Measurements from ENCODE around the gene LRFN4. TPM values are rescaled to one million over a fixed set of nuclear protein-coding genes. Genes with fewer than 3 reads are reported as not detected.

LRFN4 gene
- total and polyA plus RNA-seq, 10 of the 15 experiments (the other 5 are each of a cell fraction or from before 2014, with no cell fraction given), result 0.03 to 43.8 (median 4.9) TPM

DNA sequence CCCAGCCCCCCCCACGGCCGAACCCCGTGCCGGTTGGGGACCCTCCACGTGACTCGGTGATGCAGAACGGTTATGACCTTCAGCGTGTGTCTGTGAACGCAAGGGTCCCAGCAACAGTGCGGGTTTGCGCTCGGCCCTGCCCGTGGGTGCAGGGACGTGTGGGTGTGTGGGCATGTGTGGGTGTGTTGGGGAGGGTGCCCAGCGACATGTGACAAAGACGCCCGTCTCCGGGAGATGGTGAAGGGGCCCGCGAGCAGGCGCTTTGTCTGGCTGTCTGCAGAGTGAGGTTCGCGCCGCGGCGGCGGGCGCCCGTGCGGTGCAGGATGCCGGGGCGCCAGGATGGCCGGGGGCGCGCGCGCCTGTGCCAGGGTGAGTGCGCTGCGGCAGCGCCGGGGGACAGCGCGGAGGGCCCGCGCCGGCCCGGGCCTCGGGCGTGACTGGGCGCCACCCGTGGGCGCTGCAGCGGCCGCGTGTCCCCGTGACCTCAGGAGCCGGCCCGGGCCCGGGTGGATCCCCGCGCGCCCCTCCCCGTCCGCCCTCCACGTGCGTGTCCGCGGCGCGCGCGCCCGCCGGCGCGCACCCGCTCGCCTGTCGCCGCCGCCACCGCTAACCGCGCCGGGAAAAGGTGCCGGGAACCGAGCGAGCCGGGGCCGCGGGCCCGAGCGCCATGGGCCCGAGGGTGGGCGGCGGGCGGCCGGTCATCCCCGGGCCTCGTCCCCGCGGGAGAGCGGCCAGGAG, at the start of gene LRFN4 (continued):
- TF ChIP-seq, protein P1, sequence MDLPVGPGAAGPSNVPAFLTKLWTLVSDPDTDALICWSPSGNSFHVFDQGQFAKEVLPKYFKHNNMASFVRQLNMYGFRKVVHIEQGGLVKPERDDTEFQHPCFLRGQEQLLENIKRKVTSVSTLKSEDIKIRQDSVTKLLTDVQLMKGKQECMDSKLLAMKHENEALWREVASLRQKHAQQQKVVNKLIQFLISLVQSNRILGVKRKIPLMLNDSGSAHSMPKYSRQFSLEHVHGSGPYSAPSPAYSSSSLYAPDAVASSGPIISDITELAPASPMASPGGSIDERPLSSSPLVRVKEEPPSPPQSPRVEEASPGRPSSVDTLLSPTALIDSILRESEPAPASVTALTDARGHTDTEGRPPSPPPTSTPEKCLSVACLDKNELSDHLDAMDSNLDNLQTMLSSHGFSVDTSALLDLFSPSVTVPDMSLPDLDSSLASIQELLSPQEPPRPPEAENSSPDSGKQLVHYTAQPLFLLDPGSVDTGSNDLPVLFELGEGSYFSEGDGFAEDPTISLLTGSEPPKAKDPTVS (IDR thresholded peaks at IDR 0.05; ENCODE audit: low read depth, low read length), result no peak
- TF ChIP-seq ZZZ3 (IDR thresholded peaks at IDR 0.05; ENCODE audit: control insufficient read depth, insufficient read length, low read depth) (no peak), RCOR1 (conservative IDR thresholded peaks at IDR 0.05; ENCODE audit: low read depth, low read length) (no peak), BRCA1 (IDR thresholded peaks at IDR 0.05; ENCODE audit: low read depth, low read length) (no peak), NR2C2 (IDR thresholded peaks at IDR 0.05; ENCODE audit: borderline replicate concordance, control insufficient read depth, insufficient read length, low read depth) (no peak), RUNX3 (IDR thresholded peaks at IDR 0.05; ENCODE audit: low read length) (no peak; the same call in 1 of the 2 replicates), MTA3 (IDR thresholded peaks at IDR 0.05; ENCODE audit: borderline replicate concordance, low read length) (no peak), SIN3A (IDR thresholded peaks at IDR 0.05; ENCODE audit: low read depth, low read length) (0 out of 2 replicates have a peak, but pooled peaks have one; percentile 33), TBL1XR1 (IDR thresholded peaks at IDR 0.05; ENCODE audit: low read depth, low read length) (no peak), IKZF1 (conservative IDR thresholded peaks at IDR 0.05) (peak; percentile 64; the same call in 1 of the 2 replicates), EGR1 (IDR thresholded peaks at IDR 0.05; ENCODE audit: borderline replicate concordance in 1 of 2, low read depth in 2 of 2, low read length in 2 of 2) (peak in 1 of 2 experiments; percentile 87; a peak in 2 of 3 replicates), EP300 (IDR thresholded peaks at IDR 0.05; ENCODE audit: borderline replicate concordance in 1 of 2, control insufficient read depth in 1 of 2, low read depth in 2 of 2, low read length in 2 of 2) (no peak), BACH1 (IDR thresholded peaks at IDR 0.05; ENCODE audit: borderline replicate concordance) (peak; percentile 74; the same call in 1 of the 2 replicates), STAT3 (IDR thresholded peaks at IDR 0.05; ENCODE audit: low read depth, low read length) (no peak), JUNB (IDR thresholded peaks at IDR 0.05) (no peak)
- TF ChIP-seq, protein P2, sequence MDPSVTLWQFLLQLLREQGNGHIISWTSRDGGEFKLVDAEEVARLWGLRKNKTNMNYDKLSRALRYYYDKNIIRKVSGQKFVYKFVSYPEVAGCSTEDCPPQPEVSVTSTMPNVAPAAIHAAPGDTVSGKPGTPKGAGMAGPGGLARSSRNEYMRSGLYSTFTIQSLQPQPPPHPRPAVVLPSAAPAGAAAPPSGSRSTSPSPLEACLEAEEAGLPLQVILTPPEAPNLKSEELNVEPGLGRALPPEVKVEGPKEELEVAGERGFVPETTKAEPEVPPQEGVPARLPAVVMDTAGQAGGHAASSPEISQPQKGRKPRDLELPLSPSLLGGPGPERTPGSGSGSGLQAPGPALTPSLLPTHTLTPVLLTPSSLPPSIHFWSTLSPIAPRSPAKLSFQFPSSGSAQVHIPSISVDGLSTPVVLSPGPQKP (IDR thresholded peaks at IDR 0.05; ENCODE audit: low read depth, low read length), result no peak
- TF ChIP-seq, protein P3, sequence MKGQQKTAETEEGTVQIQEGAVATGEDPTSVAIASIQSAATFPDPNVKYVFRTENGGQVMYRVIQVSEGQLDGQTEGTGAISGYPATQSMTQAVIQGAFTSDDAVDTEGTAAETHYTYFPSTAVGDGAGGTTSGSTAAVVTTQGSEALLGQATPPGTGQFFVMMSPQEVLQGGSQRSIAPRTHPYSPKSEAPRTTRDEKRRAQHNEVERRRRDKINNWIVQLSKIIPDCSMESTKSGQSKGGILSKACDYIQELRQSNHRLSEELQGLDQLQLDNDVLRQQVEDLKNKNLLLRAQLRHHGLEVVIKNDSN (IDR thresholded peaks at IDR 0.05; ENCODE audit: borderline replicate concordance, extremely low read length, insufficient read depth, low read depth, low read length), result peak; percentile 80
- TF ChIP-seq, protein P4, sequence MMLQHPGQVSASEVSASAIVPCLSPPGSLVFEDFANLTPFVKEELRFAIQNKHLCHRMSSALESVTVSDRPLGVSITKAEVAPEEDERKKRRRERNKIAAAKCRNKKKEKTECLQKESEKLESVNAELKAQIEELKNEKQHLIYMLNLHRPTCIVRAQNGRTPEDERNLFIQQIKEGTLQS (IDR thresholded peaks at IDR 0.05; ENCODE audit: borderline replicate concordance, extremely low read depth, low read depth, low read length), result no peak
- TF ChIP-seq, protein P5, sequence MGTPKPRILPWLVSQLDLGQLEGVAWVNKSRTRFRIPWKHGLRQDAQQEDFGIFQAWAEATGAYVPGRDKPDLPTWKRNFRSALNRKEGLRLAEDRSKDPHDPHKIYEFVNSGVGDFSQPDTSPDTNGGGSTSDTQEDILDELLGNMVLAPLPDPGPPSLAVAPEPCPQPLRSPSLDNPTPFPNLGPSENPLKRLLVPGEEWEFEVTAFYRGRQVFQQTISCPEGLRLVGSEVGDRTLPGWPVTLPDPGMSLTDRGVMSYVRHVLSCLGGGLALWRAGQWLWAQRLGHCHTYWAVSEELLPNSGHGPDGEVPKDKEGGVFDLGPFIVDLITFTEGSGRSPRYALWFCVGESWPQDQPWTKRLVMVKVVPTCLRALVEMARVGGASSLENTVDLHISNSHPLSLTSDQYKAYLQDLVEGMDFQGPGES (IDR thresholded peaks at IDR 0.05), result no peak
- TF ChIP-seq, protein P6, sequence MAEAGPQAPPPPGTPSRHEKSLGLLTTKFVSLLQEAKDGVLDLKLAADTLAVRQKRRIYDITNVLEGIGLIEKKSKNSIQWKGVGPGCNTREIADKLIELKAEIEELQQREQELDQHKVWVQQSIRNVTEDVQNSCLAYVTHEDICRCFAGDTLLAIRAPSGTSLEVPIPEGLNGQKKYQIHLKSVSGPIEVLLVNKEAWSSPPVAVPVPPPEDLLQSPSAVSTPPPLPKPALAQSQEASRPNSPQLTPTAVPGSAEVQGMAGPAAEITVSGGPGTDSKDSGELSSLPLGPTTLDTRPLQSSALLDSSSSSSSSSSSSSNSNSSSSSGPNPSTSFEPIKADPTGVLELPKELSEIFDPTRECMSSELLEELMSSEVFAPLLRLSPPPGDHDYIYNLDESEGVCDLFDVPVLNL (IDR thresholded peaks at IDR 0.05; ENCODE audit: low read depth, low read length), result no peak
